ENCODE data around the gene IGSF8.
A peak's percentile ranks its signal among the peaks of the same experiment; 100 is the strongest.

IGSF8 gene, protein sequence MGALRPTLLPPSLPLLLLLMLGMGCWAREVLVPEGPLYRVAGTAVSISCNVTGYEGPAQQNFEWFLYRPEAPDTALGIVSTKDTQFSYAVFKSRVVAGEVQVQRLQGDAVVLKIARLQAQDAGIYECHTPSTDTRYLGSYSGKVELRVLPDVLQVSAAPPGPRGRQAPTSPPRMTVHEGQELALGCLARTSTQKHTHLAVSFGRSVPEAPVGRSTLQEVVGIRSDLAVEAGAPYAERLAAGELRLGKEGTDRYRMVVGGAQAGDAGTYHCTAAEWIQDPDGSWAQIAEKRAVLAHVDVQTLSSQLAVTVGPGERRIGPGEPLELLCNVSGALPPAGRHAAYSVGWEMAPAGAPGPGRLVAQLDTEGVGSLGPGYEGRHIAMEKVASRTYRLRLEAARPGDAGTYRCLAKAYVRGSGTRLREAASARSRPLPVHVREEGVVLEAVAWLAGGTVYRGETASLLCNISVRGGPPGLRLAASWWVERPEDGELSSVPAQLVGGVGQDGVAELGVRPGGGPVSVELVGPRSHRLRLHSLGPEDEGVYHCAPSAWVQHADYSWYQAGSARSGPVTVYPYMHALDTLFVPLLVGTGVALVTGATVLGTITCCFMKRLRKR

DNA sequence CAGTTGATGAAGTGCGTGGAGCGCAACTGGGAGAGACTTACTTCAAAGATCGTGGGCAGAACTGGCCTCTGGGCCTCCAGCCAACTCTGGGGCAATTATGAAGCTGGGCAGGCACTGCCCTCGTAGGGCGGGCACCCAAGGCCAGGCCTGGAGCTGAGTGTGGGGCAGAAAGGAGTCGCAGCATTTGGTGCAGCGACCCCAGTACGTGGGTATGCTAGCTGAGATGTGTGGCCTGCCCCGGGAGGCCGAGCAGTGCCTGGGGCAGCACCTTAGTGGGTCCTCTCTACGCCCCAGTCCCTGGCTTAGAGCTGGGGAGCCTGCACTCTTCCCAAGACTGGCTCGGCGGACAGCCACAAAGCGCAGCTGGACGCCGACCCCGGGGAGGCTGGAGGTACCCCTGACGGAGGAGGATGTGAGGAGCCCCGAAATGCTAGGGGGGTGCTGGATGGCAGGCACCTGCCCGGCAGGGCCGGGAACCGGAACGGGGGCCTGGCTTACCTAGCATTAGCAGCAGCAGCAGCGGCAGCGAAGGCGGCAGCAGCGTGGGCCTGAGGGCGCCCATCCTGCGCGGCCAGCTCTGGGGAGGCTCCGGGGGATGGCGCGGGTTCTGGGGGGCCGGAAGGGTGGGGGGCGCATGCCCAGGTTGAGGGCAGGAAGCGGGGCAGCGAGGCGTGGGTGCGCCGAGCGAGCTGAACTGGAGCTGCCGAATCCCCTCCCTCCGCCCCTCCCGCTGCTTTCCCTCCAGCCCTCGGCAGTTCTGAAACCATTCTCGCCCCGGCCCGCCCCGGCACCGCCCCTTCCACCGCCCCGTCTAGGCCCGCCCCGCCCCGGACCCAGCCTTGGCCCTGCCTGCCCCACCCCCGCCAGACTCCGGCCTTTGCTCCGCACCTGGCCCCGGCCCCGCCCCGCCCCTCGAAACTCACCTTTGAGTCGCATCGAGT is at the start of gene IGSF8:
Gene IGSF8 (minus strand): TSS at position 709 of the 941 bp plus-strand sequence. CDS start 147 bp downstream, at position 562.
- DNase-seq (ENCODE audit: low read depth) = peak; percentile 89

DNA sequence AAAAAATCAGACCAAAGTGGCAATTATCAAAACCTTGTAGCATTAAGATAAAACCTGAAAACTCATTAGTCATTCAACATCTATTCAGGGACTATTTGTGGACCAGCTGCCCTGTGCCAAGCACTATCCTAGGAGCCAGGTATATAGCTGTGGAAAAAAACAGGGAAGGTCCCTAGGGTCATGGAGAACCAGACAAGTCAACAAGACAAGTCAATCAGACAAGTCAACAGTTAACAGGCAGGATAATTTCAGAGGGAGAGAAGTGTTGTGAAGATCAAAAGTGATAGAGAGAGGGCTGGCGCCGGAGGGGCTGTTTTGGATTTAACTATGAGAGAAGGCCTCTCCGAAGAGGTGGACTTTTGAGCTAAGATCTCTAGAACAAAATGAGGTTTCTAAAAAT is 49.7 kb upstream of the IGSF8 start:
- no peak for DNase-seq (ENCODE audit: low read depth)

DNA sequence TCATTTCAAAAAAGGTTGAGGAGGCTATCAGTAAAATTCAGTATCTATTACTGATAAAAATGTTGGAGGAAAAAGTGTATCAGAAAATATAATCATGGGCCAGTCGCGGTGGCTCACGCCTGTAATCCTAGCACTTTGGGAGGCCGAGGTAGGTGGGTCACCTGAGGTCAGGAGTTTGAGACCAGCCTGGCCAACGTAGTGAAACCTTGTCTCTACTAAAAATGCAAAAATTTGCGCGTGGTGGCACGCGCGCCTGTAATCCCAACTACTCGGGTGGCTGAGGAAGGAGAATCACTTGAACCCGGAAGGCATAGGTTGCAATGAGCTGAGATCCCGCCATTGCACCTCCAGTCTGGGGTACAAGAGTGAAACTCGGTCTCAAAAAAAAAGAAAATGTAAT is 47.7 kb upstream of the IGSF8 start:
- DNase-seq (ENCODE audit: low read depth) = no peak

DNA sequence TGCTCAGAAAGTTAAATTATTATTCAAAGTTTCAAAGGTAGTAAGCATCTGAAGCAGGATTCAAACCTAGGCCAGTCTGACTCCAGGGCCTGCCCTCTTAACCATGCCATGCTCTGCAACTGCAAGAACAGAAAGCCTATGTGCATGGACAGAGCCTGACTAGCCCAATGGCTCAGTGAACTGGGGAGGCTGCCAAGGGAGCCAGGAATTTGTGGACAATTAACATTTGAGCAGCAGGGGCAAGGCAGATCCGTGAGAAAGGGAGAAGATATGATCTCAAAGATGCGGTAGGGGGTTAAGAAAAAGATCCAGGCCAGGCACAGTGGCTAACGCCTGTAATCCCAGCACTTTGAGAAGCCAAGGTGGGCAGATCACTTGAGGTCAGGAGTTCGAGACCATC is 46.5 kb upstream of the IGSF8 start:
- DNase-seq (ENCODE audit: low read depth) = no peak

DNA sequence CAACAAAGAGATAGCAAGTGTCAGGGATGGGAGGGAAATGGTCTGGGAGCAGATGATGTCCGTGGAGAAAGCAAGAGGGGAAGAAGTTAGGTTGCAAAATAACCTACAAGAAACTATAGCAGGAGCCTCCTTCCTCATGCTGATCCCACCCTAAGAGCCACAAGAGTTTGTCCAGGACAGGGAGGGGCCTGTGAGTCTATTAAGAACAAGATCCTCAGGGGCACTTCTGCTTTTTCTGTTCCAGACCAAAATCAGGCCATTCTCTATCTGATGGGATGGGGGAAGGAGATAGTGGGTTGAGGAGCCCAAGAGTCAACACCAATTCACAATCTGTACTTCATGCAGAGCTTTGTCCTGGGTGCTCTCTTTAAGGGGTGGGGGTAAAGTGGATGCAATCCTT is 45.3 kb upstream of the IGSF8 start:
- DNase-seq (ENCODE audit: low read depth) = no peak

DNA sequence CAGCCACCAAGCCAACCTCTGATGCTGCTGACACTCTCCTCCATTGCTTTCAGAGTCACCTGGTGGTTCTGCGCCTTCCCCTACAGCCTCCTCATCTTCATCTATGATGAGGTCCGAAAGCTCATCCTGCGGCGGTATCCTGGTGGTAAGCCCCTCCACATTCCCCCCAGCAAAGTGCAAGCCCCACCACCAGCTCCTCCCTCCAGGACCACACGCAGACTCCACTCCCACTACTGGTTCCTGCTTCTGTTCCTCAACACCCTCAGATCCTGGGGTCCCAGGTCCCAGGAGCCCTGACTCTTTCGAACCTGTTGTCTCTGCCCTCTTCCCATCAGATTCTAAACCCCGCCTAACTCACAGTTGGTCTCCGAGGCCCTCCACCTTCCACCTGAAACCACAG is 41.4 kb upstream of the IGSF8 start:
- DNase-seq (ENCODE audit: low read depth) = no peak

DNA sequence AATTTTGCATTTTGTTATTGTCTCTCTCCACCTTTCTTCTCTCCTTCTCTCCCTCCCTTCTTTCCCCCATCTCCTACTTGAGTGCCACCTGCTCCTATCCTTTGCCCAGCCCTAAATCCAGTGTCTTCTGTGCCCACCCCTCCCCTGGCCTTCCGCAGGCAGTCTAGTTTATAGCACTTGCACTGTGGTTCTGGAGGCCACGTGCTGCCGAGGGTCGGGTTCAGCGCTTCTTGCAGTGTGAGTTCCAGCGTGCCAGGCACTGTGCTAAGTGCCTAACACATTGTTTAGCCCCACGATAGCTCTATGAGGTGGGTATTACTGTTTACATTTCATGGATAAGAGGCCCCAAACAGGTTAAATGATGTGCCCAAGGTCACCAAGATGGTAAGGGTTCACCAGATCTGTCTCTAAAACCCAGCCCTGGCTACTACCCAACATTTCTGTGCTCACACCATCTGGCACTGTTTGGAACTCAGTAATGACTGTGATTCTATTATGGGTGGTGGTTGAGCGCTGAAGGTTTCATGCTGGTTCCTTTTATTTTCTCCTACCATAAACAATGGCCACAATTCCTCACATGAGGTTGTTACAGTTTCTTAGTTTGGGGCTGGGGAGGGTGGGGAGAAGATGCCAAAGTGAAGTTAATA is 38.9 kb upstream of the IGSF8 start:
- DNase-seq (ENCODE audit: low read depth) = no peak

DNA sequence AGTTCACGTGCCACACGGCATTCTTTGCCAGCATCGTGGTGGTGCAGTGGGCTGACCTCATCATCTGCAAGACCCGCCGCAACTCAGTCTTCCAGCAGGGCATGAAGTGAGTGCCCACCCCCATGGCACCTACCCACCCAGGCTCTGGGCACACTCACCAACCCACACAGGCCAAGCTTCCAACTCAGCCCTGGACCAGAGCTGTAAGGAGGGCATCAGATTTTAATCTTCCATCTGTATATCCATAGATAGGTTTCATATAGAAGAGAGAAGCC is 38.4 kb upstream of the IGSF8 start:
- DNase-seq (ENCODE audit: low read depth) = no peak

DNA sequence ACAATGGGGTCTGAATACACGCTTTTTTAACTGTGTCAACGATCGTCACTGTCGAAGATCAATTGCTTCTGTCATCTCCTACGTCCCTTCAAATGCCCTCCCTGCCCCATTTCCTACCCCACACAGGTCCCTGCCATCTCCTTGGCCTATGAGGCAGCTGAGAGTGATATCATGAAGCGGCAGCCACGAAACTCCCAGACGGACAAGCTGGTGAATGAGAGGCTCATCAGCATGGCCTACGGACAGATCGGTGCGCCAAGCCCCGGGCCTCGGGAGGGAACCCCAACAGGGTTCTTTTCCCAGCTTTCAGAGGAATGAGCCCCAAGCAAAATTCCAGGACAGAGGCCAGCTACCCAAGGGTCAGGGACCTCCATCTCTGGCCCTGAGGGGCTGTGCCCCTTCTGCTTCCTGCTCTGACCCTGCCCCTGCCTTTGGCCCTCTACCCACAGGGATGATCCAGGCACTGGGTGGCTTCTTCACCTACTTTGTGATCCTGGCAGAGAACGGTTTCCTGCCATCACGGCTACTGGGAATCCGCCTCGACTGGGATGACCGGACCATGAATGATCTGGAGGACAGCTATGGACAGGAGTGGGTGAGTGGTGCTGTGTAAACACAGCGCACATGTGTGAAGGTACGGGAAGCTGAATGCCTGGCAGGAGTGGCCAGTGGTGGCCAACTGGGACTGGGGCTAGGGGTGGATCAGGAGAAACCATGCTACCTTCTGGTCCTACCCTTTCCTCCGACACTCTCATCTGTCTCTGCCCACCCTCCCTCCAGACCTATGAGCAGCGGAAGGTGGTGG is 37.9 kb upstream of the IGSF8 start:
- no peak for DNase-seq (ENCODE audit: low read depth)

DNA sequence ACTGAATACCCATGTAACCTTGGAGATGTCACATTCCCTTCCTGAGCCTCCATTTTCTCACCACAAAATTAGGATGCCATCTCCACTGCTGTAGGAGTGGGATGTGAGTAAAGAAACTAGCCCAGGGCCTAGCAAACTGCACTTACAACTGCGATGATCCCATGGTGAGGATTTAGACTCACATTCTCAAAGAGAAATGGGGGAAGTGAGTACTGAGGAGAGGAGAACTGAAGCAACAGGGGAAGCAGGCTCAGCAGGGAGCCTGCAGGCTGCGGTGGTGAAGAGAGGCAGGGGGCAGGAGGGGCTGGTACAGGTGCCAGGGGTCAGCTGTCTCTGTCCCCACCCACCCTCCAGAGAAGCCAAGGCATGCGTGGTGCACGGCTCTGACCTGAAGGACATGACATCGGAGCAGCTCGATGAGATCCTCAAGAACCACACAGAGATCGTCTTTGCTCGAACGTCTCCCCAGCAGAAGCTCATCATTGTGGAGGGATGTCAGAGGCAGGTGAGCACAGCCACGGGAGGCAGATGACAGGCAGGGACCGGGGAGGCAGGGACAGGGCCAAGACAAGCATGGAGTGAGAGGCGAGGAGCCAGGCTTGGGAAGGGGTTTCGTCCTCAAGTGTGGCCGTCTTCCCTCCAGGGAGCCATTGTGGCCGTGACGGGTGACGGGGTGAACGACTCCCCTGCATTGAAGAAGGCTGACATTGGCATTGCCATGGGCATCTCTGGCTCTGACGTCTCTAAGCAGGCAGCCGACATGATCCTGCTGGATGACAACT is 36.6 kb upstream of the IGSF8 start:
- no peak for DNase-seq (ENCODE audit: low read depth)

DNA sequence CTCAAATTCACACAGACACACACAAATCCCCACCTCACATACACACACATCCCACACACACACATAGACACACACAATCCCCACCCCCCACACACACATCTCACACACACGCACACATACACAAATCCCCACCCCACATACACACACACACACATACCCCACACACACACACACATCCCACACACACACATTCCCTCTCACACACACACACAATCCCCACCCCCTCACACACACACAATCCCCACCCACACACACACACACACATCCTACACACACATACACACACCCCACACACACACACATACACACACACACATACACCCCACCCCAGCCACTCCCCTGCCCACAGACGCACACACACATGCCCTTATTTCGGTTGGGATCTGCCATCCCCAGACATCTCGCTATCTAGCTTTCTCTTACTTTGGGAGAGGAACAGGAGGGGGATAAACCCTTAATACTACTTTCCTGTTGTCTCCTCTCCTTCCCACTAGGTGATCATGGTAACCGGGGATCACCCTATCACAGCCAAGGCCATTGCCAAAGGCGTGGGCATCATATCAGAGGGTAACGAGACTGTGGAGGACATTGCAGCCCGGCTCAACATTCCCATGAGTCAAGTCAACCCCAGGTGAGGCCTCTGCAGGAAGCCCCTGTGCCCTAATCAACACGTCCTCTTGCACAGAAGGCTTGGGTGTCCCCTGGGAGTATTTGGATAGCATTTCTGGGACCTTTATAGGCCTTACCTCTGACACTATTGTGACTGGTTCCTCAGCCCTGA is 35.8 kb upstream of the IGSF8 start:
- DNase-seq (ENCODE audit: low read depth) = no peak

DNA sequence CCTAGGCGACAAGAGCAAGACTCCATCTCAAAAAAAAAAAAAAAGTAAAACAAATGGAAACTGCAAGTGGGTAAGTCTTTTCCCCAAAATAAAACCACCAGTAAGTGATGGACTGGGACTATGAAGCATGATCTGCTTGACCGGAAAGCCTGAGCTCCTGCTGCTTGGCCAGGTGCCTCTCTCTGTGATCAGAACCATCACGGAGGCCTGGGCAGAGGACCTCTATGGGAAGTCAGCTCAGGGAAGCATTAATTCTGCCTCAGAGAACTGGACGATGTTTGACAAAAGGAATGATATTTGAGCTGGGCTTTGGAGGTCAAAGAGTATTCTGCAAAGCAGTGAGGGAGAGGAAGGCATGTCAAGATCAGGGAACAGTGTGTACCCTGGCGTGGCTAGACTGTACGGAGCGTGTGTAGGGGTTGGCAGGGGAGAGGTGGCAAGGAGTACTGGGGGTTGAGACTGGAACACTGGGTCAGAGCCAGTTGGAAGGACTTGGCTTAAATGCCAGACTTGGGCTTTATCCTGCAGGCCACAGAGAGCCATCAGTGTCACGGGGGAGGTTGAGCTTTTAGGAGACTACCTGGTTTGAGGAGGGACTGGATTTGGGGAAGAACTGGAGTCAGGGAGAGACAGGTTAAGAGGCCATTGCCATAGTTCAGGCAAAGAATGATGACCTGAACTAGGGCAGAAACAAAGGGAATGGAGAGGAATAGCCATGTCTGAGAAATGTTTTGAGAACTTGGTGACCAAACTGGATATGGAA is 33.6 kb upstream of the IGSF8 start:
- DNase-seq (ENCODE audit: low read depth) = no peak

DNA sequence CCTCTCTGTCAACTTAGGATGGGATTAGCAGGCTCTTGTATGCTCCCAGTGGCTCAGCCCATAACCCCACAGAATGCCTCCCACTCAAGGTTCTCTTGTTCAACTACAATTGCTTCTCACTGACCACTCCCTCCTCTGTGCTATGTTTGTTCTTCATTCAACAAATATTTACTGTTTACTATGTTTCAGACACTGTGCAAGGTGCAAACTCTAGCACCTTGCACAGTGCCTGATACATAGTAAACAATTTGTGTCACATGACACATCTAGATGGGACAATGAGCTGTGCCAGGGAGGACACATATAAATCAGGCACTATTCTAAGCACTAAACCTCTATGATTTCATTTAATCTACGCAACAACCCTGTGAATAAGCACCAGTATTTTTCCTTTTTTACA is 32.5 kb upstream of the IGSF8 start:
- no peak for DNase-seq (ENCODE audit: low read depth)

DNA sequence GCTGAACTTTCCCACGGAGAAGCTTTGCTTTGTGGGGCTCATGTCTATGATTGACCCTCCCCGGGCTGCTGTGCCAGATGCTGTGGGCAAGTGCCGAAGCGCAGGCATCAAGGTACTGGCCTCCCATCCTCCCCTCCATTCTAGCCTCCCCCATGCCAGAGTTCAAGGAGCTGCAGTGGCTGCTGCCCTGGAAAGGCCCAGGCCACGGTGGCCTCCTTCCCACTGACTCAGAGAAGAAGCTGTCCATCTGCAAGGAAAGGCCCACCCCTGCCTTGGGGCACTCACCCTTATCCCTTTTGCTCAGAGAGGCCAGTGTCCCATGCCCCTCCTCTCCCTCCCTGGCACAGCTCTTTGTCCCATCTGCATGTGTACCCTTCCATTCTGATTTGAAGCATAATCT is 32.1 kb upstream of the IGSF8 start:
- DNase-seq (ENCODE audit: low read depth) = no peak

DNA sequence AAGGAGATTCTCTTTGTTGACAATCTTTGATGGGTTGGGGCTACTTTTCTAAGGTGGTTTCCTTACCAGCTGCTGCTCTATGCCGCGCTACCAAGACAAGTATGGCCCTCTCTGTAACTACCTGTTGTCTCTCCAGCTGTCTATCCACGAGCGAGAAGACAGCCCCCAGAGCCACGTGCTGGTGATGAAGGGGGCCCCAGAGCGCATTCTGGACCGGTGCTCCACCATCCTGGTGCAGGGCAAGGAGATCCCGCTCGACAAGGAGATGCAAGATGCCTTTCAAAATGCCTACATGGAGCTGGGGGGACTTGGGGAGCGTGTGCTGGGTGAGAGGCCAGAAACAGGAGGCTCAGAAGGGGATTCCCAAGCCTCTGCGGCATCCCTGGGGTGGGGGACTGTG is 31.5 kb upstream of the IGSF8 start:
- no peak for DNase-seq (ENCODE audit: low read depth)

DNA sequence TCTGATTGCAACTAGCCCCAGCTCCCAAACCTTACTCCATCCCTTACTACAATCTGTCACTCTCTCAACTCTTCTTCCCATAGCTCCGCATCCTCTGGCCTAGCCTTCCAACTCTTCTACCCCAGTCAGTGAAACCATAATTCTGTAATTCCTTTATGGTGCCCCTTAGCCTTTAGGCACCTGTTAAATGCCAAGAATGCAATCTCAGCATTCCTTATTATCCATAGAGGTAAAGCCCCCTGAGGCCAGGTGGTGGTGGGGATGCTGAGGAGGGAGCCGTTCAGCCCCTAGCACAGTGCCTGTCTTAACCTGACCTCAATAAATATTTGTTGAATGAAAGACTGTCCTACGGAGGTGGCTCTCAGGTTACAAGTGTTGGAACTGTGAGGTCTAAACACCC is 31.1 kb upstream of the IGSF8 start:
- no peak for DNase-seq (ENCODE audit: low read depth)

DNA sequence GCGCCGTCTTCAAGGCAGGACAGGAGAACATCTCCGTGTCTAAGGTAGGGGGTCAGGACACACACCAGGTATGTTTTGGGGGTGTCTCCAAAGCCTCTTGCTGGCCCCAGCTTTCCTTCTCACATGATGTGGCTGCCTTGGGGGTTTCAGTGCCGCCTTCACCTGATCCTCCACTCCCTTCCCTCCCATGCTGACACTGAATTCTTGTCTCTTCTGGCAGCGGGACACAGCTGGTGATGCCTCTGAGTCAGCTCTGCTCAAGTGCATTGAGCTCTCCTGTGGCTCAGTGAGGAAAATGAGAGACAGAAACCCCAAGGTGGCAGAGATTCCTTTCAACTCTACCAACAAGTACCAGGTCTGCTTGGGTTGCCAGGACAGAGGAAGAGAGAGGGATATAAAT is 30.6 kb upstream of the IGSF8 start:
- no peak for DNase-seq (ENCODE audit: low read depth)

DNA sequence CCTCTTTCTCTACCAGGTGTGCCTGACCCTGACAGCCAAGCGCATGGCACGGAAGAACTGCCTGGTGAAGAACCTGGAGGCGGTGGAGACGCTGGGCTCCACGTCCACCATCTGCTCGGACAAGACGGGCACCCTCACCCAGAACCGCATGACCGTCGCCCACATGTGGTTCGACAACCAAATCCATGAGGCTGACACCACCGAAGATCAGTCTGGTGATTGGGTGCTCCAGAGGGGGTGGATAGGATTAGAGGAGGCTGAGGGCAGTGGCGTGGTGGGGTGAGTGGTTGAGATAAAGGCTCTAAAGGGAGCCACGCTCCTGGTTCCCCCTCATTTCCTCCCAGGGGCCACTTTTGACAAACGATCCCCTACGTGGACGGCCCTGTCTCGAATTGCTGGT is 30.2 kb upstream of the IGSF8 start:
- no peak for DNase-seq (ENCODE audit: low read depth)

DNA sequence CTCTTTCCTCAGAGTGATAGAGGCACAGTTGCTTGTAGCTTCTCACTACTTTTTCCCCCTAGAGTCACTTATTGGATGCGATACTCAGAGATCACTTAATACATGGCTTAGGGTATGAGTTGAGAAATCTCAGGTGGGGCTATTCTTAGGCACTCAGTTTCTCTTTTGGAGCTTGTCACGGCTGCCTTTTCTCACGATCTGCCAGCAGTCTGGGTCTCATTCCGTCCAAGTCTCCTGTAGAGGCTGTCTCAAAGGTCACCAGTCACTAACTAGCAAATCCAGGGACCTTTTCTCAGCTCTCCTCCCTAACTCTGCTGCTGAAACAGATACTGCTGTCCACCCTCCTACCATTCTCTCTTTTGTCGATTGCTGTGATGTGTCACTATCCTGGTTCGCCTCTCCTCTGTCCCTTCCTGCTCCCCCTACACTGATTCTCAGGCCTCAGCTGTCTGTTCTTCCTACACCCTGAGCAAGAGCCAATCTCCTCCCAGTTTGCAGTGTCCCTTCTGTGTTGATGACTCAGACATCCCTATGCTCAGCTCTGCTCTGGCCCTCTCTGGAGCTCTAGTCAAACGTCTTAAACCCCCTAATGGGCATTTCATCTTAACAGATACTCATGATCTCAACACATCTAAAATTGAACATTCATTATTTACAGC is 29.6 kb upstream of the IGSF8 start:
- no peak for DNase-seq (ENCODE audit: low read depth)
